OCI-LY7 (cell line): ENCODE measurements around the gene CD79A.

ENCODE experiments used
- EZH2phosphoT487 ChIP-seq: fragments of 200-600 bp; sonication (generic); IDR thresholded peaks from 2 replicates; pipeline ENCODE4 v1.6.1; 2018; ENCODE audit warnings: low read depth, borderline replicate concordance, mild to moderate bottlenecking, mixed run types, antibody characterized with exemption, low read length, moderate library complexity, mixed read lengths
- TF ChIP-seq, protein P1 (sequence below): fragments of 200-600 bp; sonication (generic); conservative IDR thresholded peaks from 2 replicates; pipeline ENCODE4 v1.5.1; 2014; ENCODE audit warnings: mild to moderate bottlenecking, antibody characterized with exemption, low read length, moderate library complexity, mixed read lengths

DNA sequence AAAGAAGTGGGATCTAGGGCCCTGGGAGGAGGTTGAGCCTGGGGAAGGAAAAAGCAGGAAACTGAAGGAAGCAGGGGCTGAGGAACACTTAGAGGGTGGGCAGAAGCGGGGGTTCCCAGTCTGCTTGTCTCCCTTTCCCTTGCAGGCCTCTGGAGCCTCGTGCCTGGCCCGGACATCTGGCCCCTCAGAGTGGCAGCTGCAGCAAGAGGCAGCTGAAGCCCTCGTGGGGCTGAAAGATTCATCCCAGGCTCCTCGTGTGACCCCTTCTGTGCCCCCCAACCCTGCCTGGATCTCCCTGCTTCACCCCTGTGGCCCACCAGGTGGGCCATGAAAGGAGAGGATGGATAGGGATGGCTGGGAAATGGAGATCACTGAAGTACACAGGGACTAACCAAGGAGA lies 26.7 kb upstream of the CD79A start:
- TF ChIP-seq, protein P1, sequence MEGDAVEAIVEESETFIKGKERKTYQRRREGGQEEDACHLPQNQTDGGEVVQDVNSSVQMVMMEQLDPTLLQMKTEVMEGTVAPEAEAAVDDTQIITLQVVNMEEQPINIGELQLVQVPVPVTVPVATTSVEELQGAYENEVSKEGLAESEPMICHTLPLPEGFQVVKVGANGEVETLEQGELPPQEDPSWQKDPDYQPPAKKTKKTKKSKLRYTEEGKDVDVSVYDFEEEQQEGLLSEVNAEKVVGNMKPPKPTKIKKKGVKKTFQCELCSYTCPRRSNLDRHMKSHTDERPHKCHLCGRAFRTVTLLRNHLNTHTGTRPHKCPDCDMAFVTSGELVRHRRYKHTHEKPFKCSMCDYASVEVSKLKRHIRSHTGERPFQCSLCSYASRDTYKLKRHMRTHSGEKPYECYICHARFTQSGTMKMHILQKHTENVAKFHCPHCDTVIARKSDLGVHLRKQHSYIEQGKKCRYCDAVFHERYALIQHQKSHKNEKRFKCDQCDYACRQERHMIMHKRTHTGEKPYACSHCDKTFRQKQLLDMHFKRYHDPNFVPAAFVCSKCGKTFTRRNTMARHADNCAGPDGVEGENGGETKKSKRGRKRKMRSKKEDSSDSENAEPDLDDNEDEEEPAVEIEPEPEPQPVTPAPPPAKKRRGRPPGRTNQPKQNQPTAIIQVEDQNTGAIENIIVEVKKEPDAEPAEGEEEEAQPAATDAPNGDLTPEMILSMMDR: no peak
- TF ChIP-seq EZH2phosphoT487: no peak
